ENCODE measurements around the gene OGT.
A peak's percentile ranks its signal among the peaks of the same experiment; 100 is the strongest.
"Not testable (repeated sequence)": the region's sequence is repeated elsewhere in the genome, so short reads cannot be mapped to it uniquely, and the experiment has no call there.

Gene OGT

DNA sequence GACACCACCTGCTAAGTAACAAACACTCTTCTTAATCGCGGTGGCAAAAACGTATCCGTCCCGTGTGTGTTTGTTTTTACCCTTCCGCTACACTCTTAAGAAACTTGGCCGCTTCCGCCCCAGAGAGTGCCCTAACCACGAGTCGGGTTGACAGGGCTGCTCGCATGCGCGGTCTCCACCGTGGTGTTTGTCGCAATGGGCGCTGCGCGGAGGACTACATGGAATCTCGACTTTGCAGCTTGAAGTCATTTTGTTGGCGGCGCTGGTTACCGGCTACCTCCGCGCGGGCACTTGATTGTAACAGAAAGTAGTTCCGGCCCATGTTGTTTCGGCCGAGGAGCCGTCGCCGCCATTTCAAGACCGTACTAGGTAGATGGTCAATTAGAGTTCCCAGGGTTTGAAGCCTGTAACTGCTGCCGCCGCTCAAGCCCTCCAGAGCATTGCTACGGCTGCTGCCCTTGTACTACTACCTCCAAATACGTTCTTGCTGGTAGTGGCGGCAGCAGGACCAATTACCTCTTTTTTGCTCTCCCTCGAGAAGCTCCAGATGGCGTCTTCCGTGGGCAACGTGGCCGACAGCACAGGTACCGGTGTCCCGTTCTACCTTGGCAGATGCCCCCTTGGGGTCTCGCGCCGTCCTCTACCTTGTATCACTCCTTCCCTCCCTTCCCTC lies at the start of gene OGT:
Gene OGT (plus strand): TSS at position 352 of the 673 bp plus-strand sequence. CDS start 196 bp downstream, at position 548.
- peak; percentile 78 for DNase-seq (ENCODE audit: low read depth)

DNA sequence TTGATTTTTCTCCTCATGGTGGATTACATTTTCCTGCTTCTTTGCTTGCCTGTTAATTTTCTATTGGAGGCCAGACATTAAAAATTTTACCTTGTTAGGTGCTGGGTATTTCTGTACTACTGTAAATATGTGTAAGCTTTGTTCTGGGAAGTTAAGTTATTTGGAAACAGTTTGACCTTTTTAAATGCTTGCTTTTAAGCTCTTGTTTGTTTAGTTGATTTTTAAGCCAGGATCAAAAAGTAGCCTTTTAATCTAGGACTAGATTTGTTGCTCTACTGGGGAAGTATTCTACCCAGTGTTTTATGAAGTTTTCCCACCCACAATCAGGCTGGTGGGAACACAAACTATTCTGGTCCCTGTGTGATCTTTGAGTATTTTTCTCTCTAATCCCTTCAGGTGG lies 45.1 kb upstream of the OGT start:
- DNase-seq (ENCODE audit: low read depth) = no peak

DNA sequence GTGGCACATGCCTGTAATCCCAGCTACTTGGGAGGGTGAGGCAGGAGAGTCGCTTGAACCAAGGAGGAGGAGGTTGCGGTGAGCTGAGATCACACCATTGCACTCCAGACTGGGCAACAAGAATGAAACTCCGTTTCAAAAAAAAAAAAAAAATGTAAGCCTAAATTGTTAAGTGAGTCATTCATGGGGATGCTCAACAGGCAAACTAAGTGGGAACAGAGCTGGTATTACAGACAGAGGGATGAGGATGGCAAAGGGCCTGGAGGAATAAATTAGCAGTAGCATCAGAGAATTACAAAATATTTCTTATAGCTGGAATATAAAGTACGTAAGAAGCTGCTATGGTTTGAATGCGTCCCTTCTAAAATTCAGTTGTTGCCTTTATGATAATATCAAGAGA lies 43.4 kb upstream of the OGT start:
- DNase-seq (ENCODE audit: low read depth) = no peak

DNA sequence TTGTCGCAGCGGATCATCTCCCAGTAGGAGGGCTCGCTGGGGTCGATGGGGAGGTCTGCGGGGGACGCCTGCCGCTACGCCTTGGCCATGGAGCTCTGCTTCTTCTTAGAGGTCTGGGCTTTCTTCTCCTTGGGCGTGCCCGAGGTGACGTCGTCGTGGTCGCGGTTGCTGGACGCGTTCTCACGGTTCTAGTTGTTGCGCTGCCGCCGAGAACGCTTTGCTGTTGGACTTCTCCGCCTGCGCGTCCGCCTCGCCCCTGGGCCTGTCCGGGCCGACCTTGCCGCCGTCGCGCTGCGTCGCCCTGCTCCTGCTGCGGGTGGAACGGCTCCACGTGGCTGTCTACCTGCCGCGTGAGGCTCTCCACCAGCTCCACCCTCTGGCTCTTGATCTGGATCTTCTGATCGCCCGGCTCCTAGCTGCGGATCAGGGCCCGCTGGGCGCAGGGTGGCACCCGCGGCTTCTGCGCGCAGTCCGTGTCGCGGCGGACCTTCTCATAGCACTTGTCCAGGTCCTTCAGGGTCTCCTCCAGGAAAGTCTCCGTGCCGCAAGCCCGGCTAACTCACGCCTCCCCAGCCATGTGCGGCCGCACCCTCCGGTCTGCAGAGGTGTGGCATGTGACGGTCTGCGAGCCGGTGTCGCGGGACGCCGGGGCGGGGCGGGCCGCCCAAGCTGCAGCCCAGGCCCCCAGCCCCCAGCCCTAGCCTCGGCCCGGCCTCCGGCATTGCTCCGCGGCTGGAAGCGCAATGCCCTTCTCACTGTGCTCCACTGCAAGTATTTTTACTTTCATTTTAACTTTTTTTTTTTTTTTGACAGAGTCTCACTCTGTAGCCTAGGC lies 40.5 kb upstream of the OGT start:
- no peak for DNase-seq (ENCODE audit: low read depth)

DNA sequence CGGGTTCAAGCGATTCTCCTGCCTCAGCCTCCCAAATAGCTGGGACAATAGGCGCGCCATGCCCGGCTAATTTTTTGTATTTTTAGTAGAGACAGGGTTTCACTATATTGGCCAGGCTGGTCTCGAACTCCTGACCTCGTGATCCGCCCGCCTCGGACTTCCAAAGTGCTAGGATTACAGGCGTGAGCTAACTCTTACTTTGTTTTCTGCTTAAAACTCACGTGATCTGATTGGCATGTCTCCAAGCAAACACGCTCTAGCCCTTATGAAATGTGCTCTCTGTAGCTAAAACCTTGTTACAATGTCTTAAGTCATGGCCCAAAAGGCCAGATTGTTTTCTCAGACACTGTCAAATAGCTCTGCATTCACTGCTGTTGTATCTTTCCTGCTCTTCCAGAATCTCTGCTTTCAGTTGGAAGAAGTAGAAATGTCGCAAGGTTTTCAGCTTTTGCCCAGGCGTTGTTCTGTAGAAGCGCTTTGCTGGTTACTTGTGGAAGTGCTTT lies 39.7 kb upstream of the OGT start:
- DNase-seq (ENCODE audit: low read depth) = no peak

DNA sequence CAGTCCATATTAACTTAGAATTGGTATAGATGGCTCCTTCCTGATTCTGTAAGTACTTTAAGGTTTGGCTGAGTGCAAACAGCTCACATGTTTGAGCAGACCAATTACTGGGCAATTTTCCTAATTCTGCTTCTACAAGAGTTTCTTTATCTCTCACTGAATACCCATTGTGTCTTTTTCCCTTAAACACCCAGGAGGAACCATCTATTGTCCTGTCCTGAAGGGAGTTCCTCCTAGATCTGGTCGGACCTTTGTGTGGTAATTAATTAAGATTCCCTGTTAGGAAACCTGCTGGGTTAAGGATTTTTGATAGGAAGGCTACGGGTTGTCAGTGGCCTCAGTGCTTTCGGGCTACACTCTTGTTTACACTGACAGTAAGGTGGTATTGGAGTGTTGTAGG lies 36.9 kb upstream of the OGT start:
- DNase-seq (ENCODE audit: low read depth) = not testable (repeated sequence)

DNA sequence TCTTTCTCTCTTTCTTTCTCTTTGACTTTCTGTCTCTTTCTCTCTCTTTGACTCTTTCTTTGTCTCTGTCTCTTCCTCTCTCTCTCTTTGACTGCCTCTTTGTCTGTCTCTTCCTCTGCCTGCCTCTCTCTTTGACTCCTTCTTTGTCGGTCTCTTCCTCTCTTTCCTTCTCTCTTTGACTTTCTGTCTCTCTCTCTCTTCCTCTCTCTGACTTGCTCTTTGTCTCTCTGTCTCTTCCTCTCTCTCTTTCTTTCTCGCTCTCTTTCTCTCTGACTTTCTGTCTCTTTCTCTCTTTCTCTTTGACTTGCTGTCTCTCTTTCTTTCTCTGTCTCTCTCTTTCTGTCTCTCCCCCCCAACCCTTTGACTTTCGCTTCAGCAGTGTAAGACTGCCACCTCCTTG lies 36.4 kb upstream of the OGT start:
- no peak for DNase-seq (ENCODE audit: low read depth)

DNA sequence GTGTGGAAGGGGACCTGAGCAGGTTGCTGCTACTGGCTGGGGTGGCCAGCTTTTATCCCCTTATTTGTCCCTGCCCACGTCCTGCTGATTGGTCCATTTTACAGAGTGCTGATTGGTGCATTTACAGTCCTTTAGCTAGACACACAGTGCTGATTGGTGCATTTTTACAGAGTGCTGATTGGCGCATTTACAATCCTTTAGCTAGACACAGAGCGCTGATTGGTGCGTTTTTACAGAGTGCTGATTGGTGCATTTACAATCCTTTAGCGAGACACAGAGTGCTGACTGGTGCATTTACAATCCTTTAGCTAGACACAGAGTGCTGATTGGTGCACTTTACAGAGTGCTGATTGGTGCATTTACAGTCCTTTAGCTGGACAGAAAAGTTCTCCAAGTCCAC lies 30.8 kb upstream of the OGT start:
- not testable (repeated sequence) for DNase-seq (ENCODE audit: low read depth)

DNA sequence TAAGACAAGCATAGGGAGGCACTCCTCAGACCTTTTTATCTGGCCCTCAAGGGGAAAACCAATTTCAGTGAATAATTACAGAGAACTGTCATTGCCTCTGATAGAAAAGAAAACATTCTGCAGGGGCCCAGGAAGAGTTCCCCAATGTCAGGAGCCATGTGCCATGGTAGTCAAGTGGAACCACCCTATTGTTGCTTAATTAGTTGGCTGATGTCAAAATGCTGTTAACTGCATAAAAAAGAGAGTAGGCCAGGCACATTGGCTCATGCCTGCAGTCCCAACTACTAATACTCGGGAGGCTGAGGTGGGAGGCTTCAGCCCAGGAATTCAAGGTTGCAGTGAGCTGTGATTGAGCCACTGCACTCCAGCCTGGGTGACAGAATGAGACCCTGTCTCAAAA lies 28.6 kb upstream of the OGT start:
- no peak for DNase-seq (ENCODE audit: low read depth)

DNA sequence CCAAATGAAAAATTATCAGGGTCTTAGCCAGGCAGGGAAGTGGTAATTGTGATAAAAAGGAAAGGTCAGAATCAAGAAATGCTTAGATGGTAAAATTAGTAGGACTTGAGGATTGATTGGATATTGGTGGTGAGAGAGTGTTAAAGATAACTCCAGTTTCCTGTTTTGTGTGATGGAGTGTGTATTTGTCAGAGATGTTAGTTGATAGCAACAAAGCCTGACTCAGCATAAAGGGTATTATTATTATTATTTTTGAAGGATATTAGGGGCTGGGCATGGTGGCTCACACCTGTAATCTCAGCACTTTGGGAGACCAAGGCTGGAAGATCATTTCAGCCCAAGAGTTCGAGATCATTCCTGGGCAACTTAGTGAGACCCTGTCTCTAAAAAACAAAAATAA lies 23.6 kb upstream of the OGT start:
- DNase-seq (ENCODE audit: low read depth) = no peak

DNA sequence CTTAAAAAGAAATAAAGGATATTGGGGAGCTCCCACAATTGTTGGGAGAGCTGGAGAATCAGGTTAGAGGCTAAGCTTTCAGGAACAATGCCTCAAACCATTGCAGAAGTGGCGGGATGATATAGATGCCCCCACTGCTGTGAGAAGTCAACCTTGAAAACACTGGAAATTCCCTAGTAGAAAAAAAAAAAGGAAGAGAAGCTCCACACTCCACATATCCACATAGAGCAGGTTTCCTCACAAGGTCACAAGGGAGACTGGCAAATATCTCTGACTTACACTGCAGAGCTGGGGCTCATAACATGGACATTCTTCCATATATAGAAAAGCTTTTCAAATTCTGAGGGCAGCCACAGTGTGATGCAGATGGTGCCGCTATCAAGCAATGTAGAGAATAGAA lies 22.7 kb upstream of the OGT start:
- no peak for DNase-seq (ENCODE audit: low read depth)

DNA sequence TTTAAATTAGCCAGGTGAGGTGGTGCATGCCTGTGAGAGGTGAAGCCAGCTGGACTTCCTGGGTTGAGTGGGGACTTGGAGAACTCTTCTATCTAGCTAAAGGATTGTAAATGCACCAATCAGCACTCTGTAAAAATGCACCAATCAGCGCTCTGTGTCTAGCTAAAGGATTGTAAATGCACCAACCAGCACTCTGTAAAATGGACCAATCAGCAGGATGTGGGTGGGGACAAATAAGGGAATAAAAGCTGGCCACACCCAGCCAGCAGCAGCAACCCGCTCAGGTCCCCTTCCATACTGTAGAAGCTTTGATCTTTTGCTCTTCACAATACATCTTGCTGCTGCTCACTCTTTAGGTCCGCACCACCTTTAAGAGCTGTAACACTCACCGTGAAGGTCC lies 19.2 kb upstream of the OGT start:
- DNase-seq (ENCODE audit: low read depth) = not testable (repeated sequence)

DNA sequence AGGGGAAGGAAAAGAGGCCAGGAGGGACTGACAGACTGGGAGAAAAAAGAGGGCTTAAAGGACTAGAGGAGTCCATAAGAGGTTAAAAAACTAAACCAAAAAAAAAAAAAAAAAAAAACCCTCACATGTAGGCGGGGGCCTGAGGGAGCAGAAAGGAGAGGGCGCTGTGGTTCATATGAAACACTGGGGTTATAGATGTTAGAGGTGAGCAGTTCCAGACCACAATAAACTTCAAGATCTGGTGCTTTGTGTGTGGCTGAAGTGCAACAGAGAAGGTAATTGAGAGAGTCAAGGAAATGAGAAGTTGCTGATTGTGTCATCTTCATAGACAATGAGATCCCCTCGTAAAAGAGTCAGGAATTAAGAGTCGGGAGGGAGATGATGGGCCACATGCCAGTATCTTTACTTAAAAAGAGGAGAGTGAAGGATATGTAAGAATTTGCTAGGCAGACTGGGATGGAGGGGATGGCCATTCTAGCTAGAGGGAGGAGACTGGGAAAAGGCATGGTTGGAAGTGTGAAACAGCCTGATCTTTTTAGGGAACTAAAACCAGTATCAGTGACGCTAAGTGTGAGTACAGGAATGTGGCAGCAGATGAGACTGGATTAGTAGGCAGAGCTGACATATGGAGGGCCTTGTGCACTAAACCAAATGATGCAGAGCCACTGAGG lies 18.4 kb upstream of the OGT start:
- no peak for DNase-seq (ENCODE audit: low read depth)

DNA sequence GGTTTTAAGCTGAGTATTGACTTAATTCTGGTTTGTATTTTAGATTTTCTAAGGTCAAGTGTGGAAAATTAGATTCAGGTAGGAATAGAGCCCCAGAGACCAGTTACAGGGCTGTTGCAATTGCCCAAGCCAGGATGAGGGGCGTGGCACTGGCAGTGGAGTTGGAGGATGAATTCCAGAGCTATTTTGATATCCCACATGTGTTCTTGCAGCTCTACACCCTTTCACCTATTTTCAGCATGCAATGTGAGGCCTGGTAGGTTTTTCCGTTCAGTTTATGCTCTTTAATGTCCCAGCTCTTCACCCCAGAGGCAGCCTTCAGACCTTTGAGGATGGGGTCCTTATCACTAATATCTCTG lies 17.9 kb upstream of the OGT start:
- DNase-seq (ENCODE audit: low read depth) = no peak

DNA sequence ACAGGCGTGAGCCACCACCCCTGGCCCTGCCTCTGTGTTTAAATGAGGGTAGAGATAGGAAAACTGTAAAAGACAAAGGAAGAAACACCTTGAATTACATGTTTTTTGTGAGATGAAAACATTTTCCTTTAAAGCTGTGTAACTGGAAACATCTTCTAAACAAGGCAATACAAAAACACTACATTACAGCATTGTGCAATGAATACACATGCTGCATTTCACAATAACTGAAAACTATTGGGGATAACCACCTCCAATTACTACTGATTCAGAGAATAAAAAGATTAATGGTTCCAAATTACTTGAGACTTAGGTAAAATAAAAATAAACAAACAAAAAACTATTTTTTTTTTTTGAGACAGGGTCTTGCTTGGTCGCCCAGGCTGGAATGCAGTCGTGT lies 7.6 kb upstream of the OGT start:
- no peak for DNase-seq (ENCODE audit: low read depth)

DNA sequence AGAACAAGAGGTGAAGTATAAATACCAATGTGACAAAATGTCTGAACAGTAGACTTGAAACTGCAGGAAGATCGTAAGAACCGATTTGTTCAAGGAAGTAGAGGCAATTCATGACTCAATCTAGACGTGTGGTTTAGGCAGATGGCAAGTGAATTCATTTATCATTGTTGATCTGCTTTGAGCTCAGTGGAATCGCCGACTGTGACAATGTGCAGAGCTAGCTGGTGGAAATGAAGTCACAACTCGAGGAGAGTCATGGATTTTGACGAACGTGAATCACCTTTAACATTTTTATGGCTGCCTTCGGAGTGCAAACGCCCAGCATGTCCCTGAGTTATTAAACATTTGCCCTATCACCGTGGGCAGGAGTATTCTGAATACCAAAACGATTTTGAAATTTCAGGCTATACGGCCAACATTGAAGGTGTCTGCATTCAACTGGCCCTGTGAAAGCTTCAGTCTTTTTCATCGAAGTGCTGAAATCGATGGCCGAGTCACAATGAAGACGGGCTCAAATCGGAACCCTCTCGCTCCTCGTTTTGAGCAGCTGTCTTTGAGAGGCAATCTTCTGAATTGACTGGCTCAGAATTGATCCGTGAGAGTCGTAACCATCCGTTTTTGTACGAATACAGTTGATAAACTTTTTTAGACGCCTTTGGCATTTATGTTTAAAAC lies 689 bp upstream of the OGT start:
- DNase-seq (ENCODE audit: low read depth) = no peak

DNA sequence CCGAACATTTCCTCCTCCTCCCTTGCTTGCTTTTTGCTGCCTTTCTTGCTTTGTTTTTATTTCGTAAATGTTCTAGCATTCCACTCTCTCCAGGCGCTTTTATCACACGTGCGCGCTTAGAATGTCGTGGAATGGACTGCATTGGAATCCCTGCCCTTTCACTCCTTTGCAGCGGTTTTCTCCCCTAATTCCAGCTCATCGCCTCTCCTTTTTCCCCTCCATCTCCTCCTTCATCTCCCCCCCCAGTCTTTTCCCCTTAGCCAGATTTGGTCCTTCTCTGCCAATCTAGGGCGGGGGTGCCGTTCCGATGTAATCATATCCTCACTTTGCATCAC lies 579 bp downstream of the OGT start:
- DNase-seq (ENCODE audit: low read depth) = no peak

DNA sequence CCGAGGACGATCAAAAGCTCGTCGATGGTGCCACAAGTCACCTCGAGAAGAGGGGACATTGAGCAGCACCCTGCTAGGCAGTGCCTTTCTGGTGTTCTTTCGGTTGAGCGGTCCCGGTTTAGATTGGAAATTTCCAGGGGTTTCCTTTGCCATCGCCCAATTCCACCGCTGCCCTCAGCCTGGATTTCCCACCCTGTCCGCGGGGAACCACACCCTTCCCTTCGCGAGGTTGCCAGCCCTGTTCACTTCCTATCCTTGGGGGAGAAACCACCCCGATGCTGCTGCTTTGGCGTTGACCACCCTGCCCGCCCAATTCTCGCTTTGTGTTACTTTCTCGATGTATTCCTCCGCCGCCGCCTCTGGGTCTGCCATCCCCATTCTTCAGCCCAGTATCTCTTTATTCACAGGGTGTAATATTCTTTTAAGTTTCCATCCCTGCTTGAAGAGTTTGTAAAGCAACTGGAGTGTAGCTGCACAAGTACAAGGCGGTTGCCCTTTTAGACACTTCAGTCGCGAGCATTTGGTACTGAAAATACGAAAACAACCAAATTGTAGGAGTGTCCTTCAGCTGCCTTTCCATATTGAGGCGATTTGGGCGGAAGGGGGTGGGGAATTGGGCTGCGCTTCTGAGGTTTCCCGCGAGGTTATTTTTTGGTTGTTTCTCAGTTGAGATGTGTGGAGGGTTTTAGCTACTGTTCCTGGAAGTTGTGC lies 1.1 kb downstream of the OGT start:
- no peak for DNase-seq (ENCODE audit: low read depth)

DNA sequence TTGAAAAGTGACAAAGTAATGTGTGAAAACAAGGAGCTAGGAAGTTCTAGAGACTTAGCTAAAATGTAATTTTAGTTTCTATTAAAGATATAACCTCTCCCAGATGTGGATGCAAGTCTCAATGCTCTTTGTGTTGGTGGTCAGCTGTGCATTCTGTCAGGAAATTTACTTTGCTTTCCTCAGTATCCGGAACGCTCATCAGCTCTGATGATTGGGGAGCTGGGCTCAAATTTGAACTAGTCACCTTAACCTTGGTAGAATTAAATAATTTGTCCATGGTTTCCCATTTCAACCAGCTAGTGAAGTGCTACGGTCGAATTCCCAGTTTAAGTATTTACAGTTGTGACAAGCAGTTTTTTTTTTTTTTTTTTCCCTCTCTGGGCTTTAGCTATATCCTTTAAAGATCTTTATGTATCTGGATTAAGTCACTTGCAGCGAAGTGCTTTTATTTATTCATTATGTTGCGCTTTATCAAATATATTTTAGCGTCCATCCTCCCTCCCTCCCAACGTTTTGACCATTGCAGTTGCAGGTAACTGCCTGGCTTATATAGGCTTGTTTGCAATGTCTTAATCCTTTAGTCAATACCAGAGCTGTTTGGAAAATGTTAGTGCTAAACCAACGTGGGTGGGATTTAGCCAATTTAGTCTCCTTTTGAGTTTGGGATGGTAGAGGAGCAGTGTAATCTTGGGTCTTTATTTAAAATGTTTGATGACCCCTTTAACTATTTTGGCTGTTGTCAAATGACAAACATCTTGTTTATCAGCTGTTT lies 2.1 kb downstream of the OGT start:
- no peak for DNase-seq (ENCODE audit: low read depth)

DNA sequence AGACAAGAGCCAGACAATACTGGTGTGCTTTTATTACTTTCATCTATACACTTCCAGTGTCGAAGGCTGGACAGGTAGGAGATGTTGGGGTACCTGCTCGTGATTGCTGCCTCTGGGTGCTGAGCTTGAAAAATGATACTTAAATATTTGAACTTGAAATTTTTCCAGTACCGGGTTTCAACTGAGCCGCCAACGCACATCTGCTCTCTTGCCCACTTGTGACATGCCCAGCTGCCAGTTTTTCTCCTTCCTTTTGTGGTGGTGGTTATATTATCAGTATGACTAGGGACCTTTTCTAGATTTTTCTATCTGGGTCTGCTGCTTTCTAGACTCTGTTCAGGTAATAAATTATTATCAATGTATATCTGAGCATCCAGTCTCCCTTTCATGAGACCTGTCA lies 3.4 kb downstream of the OGT start:
- DNase-seq (ENCODE audit: low read depth) = no peak

DNA sequence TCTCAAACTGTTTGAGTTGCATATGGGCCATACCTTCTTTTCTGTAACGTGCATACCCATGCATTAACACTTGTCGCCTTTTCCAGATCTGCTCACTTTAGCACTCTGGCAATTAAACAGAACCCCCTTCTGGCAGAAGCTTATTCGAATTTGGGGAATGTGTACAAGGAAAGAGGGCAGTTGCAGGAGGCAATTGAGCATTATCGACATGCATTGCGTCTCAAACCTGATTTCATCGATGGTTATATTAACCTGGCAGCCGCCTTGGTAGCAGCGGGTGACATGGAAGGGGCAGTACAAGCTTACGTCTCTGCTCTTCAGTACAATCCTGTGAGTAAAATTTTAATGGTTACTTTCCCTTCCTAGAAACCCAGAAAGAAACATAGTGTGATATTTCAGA lies 4.8 kb downstream of the OGT start:
- DNase-seq (ENCODE audit: low read depth) = no peak

Measured in GM04503 (cell line).